AG04450 (cell line): ENCODE results near the gene PRSS12. TPM values are rescaled to one million over a fixed set of nuclear protein-coding genes. Genes with fewer than 3 reads are reported as not detected.

Experiments used
- CTCF ChIA-PET: fragments of 300-600, 350-600 bp; formaldehyde crosslinking; extraction: SDS; loops from one replicate; lab custom pipeline; 2022; ENCODE audit warnings: antibody characterized with exemption, inconsistent platforms; lab: Charles Lee
- POLR2A ChIA-PET: fragments of 350-600 bp; formaldehyde crosslinking; extraction: SDS; loops from one replicate; lab custom pipeline; 2021; ENCODE audit warnings: antibody characterized with exemption, inconsistent platforms; lab: Yijun Ruan, JAX
- DNase-seq: peaks from one replicate; pipeline ENCODE4 v3.0.0-alpha.2; 2011; ENCODE audit warnings: low read depth, low spot score
- H3K27ac ChIP-seq: one replicate; pipeline ENCODE4 v1.5.1; 2012; ENCODE audit warnings: low read depth, low read length, control low read depth
- H3K27me3 ChIP-seq: one replicate; pipeline ENCODE4 v1.6.0; 2012; ENCODE audit warnings: low read length; ENCODE audit not compliant: control insufficient read depth, insufficient read depth
- H3K4me3 ChIP-seq: 2 replicates; pipeline ENCODE4 v1.5.1; 2011; ENCODE audit warnings: mild to moderate bottlenecking, low read depth, low read length, control low read depth
- H3K9me3 ChIP-seq: 2 replicates; pipeline ENCODE4 v1.5.1; 2012; ENCODE audit warnings: low read length; ENCODE audit not compliant: control insufficient read depth, insufficient read depth
- polyA plus RNA-seq: library from polyadenylated mRNA; depleted of rRNA; stranded (reverse); fragments of >200 nt; gene quantifications from 2 replicates; pipeline ENCODE4 v1.2.3, GENCODE V29; 2011
- small RNA-seq: library from RNA; depleted of rRNA; stranded (forward); fragments of <200 nt; gene quantifications from one replicate; pipeline ENCODE3, GENCODE V24; 2012; ENCODE audit warnings: low read depth; ENCODE audit not compliant: insufficient read length
- TF ChIP-seq, protein P1 (sequence below): IDR thresholded peaks from 2 replicates; pipeline ENCODE4 v1.5.1; 2011; ENCODE audit warnings: low read depth, low read length, control low read depth, inconsistent platforms

Gene PRSS12
- polyA plus RNA-seq, 1 experiment: 155 TPM

DNA sequence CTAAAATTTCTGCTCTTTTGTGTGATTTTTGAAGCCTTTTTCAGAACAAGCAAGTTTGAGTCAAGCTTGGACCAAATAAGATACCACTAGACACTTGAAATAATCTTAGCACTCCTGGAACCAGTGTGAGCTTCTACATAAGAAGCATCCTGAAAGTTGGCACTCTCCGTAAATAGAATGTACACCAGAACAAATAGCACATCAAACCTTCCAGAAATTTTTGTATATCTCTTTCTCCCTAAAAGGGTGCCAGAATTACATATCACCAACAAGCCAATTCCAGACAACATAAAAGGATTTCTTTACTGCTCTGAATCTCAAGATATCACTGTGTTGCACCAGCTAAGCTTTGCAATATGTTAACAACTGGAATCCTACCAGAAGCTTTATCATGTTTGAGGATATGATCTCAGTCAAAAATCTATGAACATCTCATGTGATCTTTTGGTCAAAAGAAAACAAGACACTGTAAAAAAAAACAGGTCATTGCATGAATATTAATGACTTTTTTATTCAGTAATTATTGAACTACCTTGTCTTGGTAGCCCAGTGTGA, 117.2 kb downstream of the PRSS12 start:
- CTCF ChIA-PET: interaction anchor here (1.0 to 1.4 kb wide), 2 partner anchors 11 to 13 kb away, joined by 4 to 7 read pairs; no protein-coding TSS in a partner anchor
- POLR2A ChIA-PET: no interaction called here
- TF ChIP-seq, protein P1, sequence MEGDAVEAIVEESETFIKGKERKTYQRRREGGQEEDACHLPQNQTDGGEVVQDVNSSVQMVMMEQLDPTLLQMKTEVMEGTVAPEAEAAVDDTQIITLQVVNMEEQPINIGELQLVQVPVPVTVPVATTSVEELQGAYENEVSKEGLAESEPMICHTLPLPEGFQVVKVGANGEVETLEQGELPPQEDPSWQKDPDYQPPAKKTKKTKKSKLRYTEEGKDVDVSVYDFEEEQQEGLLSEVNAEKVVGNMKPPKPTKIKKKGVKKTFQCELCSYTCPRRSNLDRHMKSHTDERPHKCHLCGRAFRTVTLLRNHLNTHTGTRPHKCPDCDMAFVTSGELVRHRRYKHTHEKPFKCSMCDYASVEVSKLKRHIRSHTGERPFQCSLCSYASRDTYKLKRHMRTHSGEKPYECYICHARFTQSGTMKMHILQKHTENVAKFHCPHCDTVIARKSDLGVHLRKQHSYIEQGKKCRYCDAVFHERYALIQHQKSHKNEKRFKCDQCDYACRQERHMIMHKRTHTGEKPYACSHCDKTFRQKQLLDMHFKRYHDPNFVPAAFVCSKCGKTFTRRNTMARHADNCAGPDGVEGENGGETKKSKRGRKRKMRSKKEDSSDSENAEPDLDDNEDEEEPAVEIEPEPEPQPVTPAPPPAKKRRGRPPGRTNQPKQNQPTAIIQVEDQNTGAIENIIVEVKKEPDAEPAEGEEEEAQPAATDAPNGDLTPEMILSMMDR: no peak
- Histone ChIP-seq H3K27ac (no peak overlapping the region), H3K4me3 (no peak overlapping the region), H3K27me3 (no peaks in the 10 kb centered on the region), H3K9me3 (no peaks in the 10 kb centered on the region)
- DNase-seq: no peak

Small RNA genes within 50 kb of the gene (small RNA-seq; reads per million reads assigned to genes)
- gene SNORA24: not detected
